Neural cell (in vitro differentiated cells): ENCODE data around the gene ROBO4. TPM values are rescaled to one million over a fixed set of nuclear protein-coding genes. Genes with fewer than 3 reads are reported as not detected.
A peak's percentile ranks its signal among the peaks of the same experiment; 100 is the strongest.

Source experiments
- H2AFZ ChIP-seq: fragments of 200-600, 300-800 bp; sonication (generic), shearing (Covaris generic); 2 replicates; pipeline ENCODE4 v1.6.0; 2014; ENCODE audit warnings: low read depth, mild to moderate bottlenecking, antibody characterized with exemption, low read length, moderate library complexity
- H3F3A ChIP-seq: fragments of 200-600 bp; shearing (Covaris generic); 2 replicates; pipeline ENCODE4 v1.6.1; 2016; ENCODE audit warnings: mild to moderate bottlenecking, moderate library complexity, mixed read lengths, antibody characterized with exemption, low read length; ENCODE audit not compliant: insufficient read depth, poor library complexity, severe bottlenecking
- H3K27ac ChIP-seq: fragments of 200-600, 300-800 bp; sonication (generic), shearing (Covaris generic); 2 replicates; pipeline ENCODE4 v1.5.1; 2014; ENCODE audit warnings: mild to moderate bottlenecking, low read length, moderate library complexity
- H3K27me3 ChIP-seq: fragments of 300-800, 200-600 bp; sonication (generic), shearing (Covaris generic); 2 replicates; pipeline ENCODE4 v1.6.0; 2014; ENCODE audit warnings: mild to moderate bottlenecking, low read depth, low read length, moderate library complexity; ENCODE audit not compliant: insufficient read depth
- H3K36me3 ChIP-seq: fragments of 300-800, 200-600 bp; sonication (generic), shearing (Covaris generic); 2 replicates; pipeline ENCODE4 v1.5.1; 2014; ENCODE audit warnings: mild to moderate bottlenecking, antibody characterized with exemption, low read length, moderate library complexity; ENCODE audit not compliant: insufficient read depth
- H3K4me2 ChIP-seq: fragments of 300-800, 200-600 bp; sonication (generic), shearing (Covaris generic); 2 replicates; pipeline ENCODE4 v1.6.0; 2014; ENCODE audit warnings: mild to moderate bottlenecking, low read length
- H3K4me3 ChIP-seq: fragments of 300-800, 200-600 bp; sonication (generic), shearing (Covaris generic); 2 replicates; pipeline ENCODE4 v1.5.1; 2014; ENCODE audit warnings: mild to moderate bottlenecking, low read length, moderate library complexity
- H3K79me2 ChIP-seq: fragments of 200-600 bp; shearing (Covaris generic); replicated peaks from 2 replicates; pipeline ENCODE4 v1.6.0; 2014; ENCODE audit warnings: mild to moderate bottlenecking, low read length, moderate library complexity; ENCODE audit not compliant: insufficient read depth
- H3K9ac ChIP-seq: fragments of 300-800, 200-600 bp; sonication (generic), shearing (Covaris generic); 2 replicates; pipeline ENCODE4 v1.6.1; 2016; ENCODE audit warnings: mild to moderate bottlenecking, low read length, mixed read lengths
- H3K9me2 ChIP-seq: fragments of 200-600 bp; shearing (Covaris generic); 2 replicates; pipeline ENCODE4 v1.6.1; 2016; ENCODE audit warnings: mild to moderate bottlenecking, low read length, mixed read lengths; ENCODE audit not compliant: insufficient read depth
- H3K9me3 ChIP-seq: fragments of 200-600, 300-800 bp; sonication (generic), shearing (Covaris generic); 2 replicates; pipeline ENCODE4 v1.6.1; 2016; ENCODE audit warnings: mild to moderate bottlenecking, mixed run types, low read length, moderate library complexity, mixed read lengths
- H4K20me1 ChIP-seq: fragments of 200-600 bp; shearing (Covaris generic); 2 replicates; pipeline ENCODE4 v1.6.1; 2016; ENCODE audit warnings: mild to moderate bottlenecking, mixed run types; ENCODE audit not compliant: insufficient read depth
- CTCF ChIP-seq: fragments of 450-650 bp; IDR thresholded peaks from 2 replicates; pipeline ENCODE4 v1.5.1; 2014; ENCODE audit warnings: antibody characterized with exemption, mild to moderate bottlenecking, moderate library complexity; ENCODE audit not compliant: poor library complexity, severe bottlenecking
- EP300 ChIP-seq: fragments of 450-650 bp; conservative IDR thresholded peaks from 2 replicates; pipeline ENCODE4 v1.6.1; 2014; ENCODE audit warnings: antibody characterized with exemption, mild to moderate bottlenecking, moderate library complexity; ENCODE audit not compliant: poor library complexity, severe bottlenecking
- EZH2 ChIP-seq: fragments of 200-600, 300-800 bp; shearing (Covaris generic), sonication (generic); IDR thresholded peaks from 2 replicates; pipeline ENCODE4 v1.6.1; 2014; ENCODE audit warnings: antibody characterized with exemption, low read length, borderline replicate concordance, mild to moderate bottlenecking; ENCODE audit not compliant: insufficient read depth, poor library complexity, severe bottlenecking
- MXI1 ChIP-seq: fragments of 450-650 bp; conservative IDR thresholded peaks from 2 replicates; pipeline ENCODE4 v1.6.1; 2014; ENCODE audit warnings: antibody characterized with exemption, mild to moderate bottlenecking; ENCODE audit not compliant: poor library complexity, severe bottlenecking
- POLR2AphosphoS5 ChIP-seq: IDR thresholded peaks from 2 replicates; pipeline ENCODE4 v1.6.1; 2012
- RAD21 ChIP-seq: fragments of 450-650 bp; conservative IDR thresholded peaks from 2 replicates; pipeline ENCODE4 v1.6.1; 2014; ENCODE audit warnings: antibody characterized with exemption, mild to moderate bottlenecking, moderate library complexity
- REST ChIP-seq: IDR thresholded peaks from 2 replicates; pipeline ENCODE4 v1.6.1; 2012; ENCODE audit warnings: borderline replicate concordance
- SMC3 ChIP-seq: fragments of 450-650 bp; conservative IDR thresholded peaks from 2 replicates; pipeline ENCODE4 v1.6.1; 2014; ENCODE audit warnings: antibody characterized with exemption, mild to moderate bottlenecking, moderate library complexity; ENCODE audit not compliant: poor library complexity
- TAF1 ChIP-seq: IDR thresholded peaks from 2 replicates; pipeline ENCODE4 v1.6.1; 2012; ENCODE audit warnings: low read depth
- polyA plus RNA-seq: library from polyadenylated mRNA; depleted of rRNA; stranded (reverse); fragments of >200 nt; gene quantifications from 2 replicates; pipeline ENCODE4 v1.2.3, GENCODE V29; 2014

ROBO4 gene
- polyA plus RNA-seq, 1 donor from 2014 or later: not detected

GRCh38 chr11:124844664-124845079, 53.0 kb downstream of the ROBO4 start:
- no peak overlapping the region for H2AFZ ChIP-seq
- H4K20me1 ChIP-seq: no peaks in the 10 kb centered on the region
- H3K36me3 ChIP-seq: no peaks in the 10 kb centered on the region
- no peak overlapping the region for H3K4me2 ChIP-seq
- H3K27me3 ChIP-seq: peaks cover 54% of the 10 kb centered on the region
- no peaks in the 10 kb centered on the region for H3K9me3 ChIP-seq
- H3K27ac ChIP-seq: no peak overlapping the region
- no peak overlapping the region for H3K9ac ChIP-seq
- no peaks in the 10 kb centered on the region for H3F3A ChIP-seq
- no peaks in the 10 kb centered on the region for H3K9me2 ChIP-seq
- no peaks in the 10 kb centered on the region for H3K79me2 ChIP-seq
- TF ChIP-seq MXI1 (no peak), TAF1 (no peak), POLR2AphosphoS5 (no peak), SMC3 (no peak), REST (no peak), EP300 (no peak), RAD21 (no peak), EZH2 (no peak), CTCF (no peak)
- no peak overlapping the region for H3K4me3 ChIP-seq

GRCh38 chr11:124843616-124843910, 54.1 kb downstream of the ROBO4 start:
- Histone ChIP-seq H3K27ac (no peak overlapping the region), H3F3A (no peaks in the 10 kb centered on the region), H4K20me1 (no peaks in the 10 kb centered on the region), H3K27me3 (peaks cover 65% of the 10 kb centered on the region), H3K4me2 (no peak overlapping the region), H2AFZ (no peak overlapping the region), H3K9me2 (no peaks in the 10 kb centered on the region), H3K36me3 (no peaks in the 10 kb centered on the region), H3K9ac (no peak overlapping the region), H3K9me3 (no peaks in the 10 kb centered on the region), H3K4me3 (peak overlapping the region; percentile 62), H3K79me2 (no peaks in the 10 kb centered on the region)
- TF ChIP-seq POLR2AphosphoS5 (no peak), CTCF (no peak), SMC3 (no peak), REST (no peak), RAD21 (no peak), EP300 (no peak), EZH2 (no peak), TAF1 (no peak), MXI1 (no peak)
